Loucy (cell line): Measurements from ENCODE around the gene CCDC194.

Experiments used
- H2AFZ ChIP-seq: fragments of 200-600 bp; sonication (generic); 2 replicates; pipeline ENCODE4 v1.6.0; 2016; ENCODE audit warnings: antibody characterized with exemption, mild to moderate bottlenecking, low read length, moderate library complexity
- H3F3A ChIP-seq: fragments of 200-600 bp; 2 replicates; pipeline ENCODE4 v1.6.0; 2016; ENCODE audit warnings: antibody characterized with exemption, low read depth, mild to moderate bottlenecking
- H3K27me3 ChIP-seq: fragments of 200-600 bp; sonication (generic); 2 replicates; pipeline ENCODE4 v1.6.1; 2014; ENCODE audit warnings: low read length, mild to moderate bottlenecking; ENCODE audit not compliant: insufficient read depth, poor library complexity, severe bottlenecking
- H3K36me3 ChIP-seq: fragments of 200-600 bp; sonication (generic); 2 replicates; pipeline ENCODE4 v1.6.1; 2016; ENCODE audit warnings: low read length; ENCODE audit not compliant: insufficient read depth
- H3K4me1 ChIP-seq: fragments of 200-600 bp; sonication (generic); 2 replicates; pipeline ENCODE4 v1.5.1; 2014; ENCODE audit warnings: low read length, mild to moderate bottlenecking; ENCODE audit not compliant: insufficient read depth, poor library complexity, severe bottlenecking
- H3K4me2 ChIP-seq: fragments of 200-600 bp; sonication (generic); 2 replicates; pipeline ENCODE4 v1.6.0; 2014; ENCODE audit warnings: antibody characterized with exemption, low read length, low read depth, mild to moderate bottlenecking; ENCODE audit not compliant: poor library complexity, severe bottlenecking
- H3K4me3 ChIP-seq: fragments of 200-600 bp; sonication (generic); 2 replicates; pipeline ENCODE4 v1.5.1; 2014; ENCODE audit warnings: low read length, mild to moderate bottlenecking, mixed read lengths; ENCODE audit not compliant: poor library complexity, severe bottlenecking
- H3K79me2 ChIP-seq: fragments of 200-600 bp; sonication (generic); 2 replicates; pipeline ENCODE4 v1.6.1; 2014; ENCODE audit warnings: low read length; ENCODE audit not compliant: insufficient read depth
- H3K9ac ChIP-seq: fragments of 200-600 bp; sonication (generic); 2 replicates; pipeline ENCODE4 v1.6.0; 2014; ENCODE audit warnings: mild to moderate bottlenecking, low read depth, low read length, moderate library complexity; ENCODE audit not compliant: poor library complexity, severe bottlenecking
- H3K9me2 ChIP-seq: fragments of 200-600 bp; sonication (generic); replicated peaks from 2 replicates; pipeline ENCODE4 v1.6.1; 2016; ENCODE audit warnings: low read depth, low read length, mixed read lengths
- H3K9me3 ChIP-seq: fragments of 200-600 bp; sonication (generic); 2 replicates; pipeline ENCODE4 v1.6.1; 2014; ENCODE audit warnings: mild to moderate bottlenecking, antibody characterized with exemption, low read length, low read depth; ENCODE audit not compliant: insufficient read depth
- H4K20me1 ChIP-seq: fragments of 200-600 bp; sonication (generic); 2 replicates; pipeline ENCODE4 v1.6.0; 2014; ENCODE audit warnings: antibody characterized with exemption, low read length, mild to moderate bottlenecking; ENCODE audit not compliant: insufficient read depth, poor library complexity, severe bottlenecking
- CTCF ChIP-seq: fragments of 200-600 bp; sonication (generic); conservative IDR thresholded peaks from 2 replicates; pipeline ENCODE4 v1.5.1; 2014; ENCODE audit warnings: mild to moderate bottlenecking, antibody characterized with exemption, low read length
- EZH2phosphoT487 ChIP-seq: fragments of 200-600 bp; IDR thresholded peaks from 2 replicates; pipeline ENCODE4 v1.6.1; 2018; ENCODE audit warnings: antibody characterized with exemption, mild to moderate bottlenecking, moderate library complexity, borderline replicate concordance

CCDC194 gene

GRCh38 chr19:17379221-17379631, 14.8 kb downstream of the CCDC194 start:
- no peaks in the 10 kb centered on the region for H3K27me3 ChIP-seq
- H2AFZ ChIP-seq = no peak overlapping the region
- H3K9ac ChIP-seq = no peak overlapping the region
- TF ChIP-seq EZH2phosphoT487 (no peak), CTCF (no peak)
- H3K9me3 ChIP-seq = no peaks in the 10 kb centered on the region
- no peaks in the 10 kb centered on the region for H4K20me1 ChIP-seq
- H3K36me3 ChIP-seq = no peaks in the 10 kb centered on the region
- no peaks in the 10 kb centered on the region for H3K9me2 ChIP-seq
- no peak overlapping the region for H3K4me3 ChIP-seq
- H3K4me2 ChIP-seq = no peak overlapping the region
- no peaks in the 10 kb centered on the region for H3K79me2 ChIP-seq
- peaks cover 5% of the 10 kb centered on the region for H3K4me1 ChIP-seq
- H3F3A ChIP-seq = no peaks in the 10 kb centered on the region

GRCh38 chr19:17378271-17378670, 15.7 kb downstream of the CCDC194 start:
- Histone ChIP-seq H3K4me1 (peaks cover 5% of the 10 kb centered on the region), H3K36me3 (no peaks in the 10 kb centered on the region), H3K79me2 (no peaks in the 10 kb centered on the region), H3K9me2 (no peaks in the 10 kb centered on the region), H3K4me3 (no peak overlapping the region), H2AFZ (no peak overlapping the region), H3F3A (no peaks in the 10 kb centered on the region), H3K9me3 (no peaks in the 10 kb centered on the region), H3K27me3 (no peaks in the 10 kb centered on the region), H3K4me2 (no peak overlapping the region), H4K20me1 (no peaks in the 10 kb centered on the region), H3K9ac (no peak overlapping the region)
- TF ChIP-seq EZH2phosphoT487 (no peak), CTCF (no peak)

GRCh38 chr19:17376935-17377600, 16.9 kb downstream of the CCDC194 start, which contains the start of gene PLVAP:
Gene PLVAP, minus strand, starts transcription at chr19:17377342. Its CDS starts 54 bp downstream, at chr19:17377288.
- Histone ChIP-seq H4K20me1 (no peaks in the 10 kb centered on the region), H3K4me1 (no peaks in the 10 kb centered on the region), H3F3A (no peaks in the 10 kb centered on the region), H3K9me3 (no peaks in the 10 kb centered on the region), H3K4me3 (no peak within 1 kb of the TSS), H2AFZ (no peak within 1 kb of the TSS), H3K4me2 (no peak within 1 kb of the TSS), H3K27me3 (no peaks in the 10 kb centered on the region), H3K79me2 (no peaks in the 10 kb centered on the region), H3K36me3 (no peaks in the 10 kb centered on the region), H3K9me2 (no peaks in the 10 kb centered on the region), H3K9ac (no peak within 1 kb of the TSS)
- TF ChIP-seq EZH2phosphoT487 = no peak
- TF ChIP-seq CTCF = no peak
